Neural cell (in vitro differentiated cells): ENCODE data around the gene CYP39A1. TPM values are rescaled to one million over a fixed set of nuclear protein-coding genes. Genes with fewer than 3 reads are reported as not detected.

Source experiments
- H2AFZ ChIP-seq: fragments of 200-600, 300-800 bp; sonication (generic), shearing (Covaris generic); 2 replicates; pipeline ENCODE4 v1.6.0; 2014; ENCODE audit warnings: low read depth, mild to moderate bottlenecking, antibody characterized with exemption, low read length, moderate library complexity
- H3F3A ChIP-seq: fragments of 200-600 bp; shearing (Covaris generic); 2 replicates; pipeline ENCODE4 v1.6.1; 2016; ENCODE audit warnings: mild to moderate bottlenecking, moderate library complexity, mixed read lengths, antibody characterized with exemption, low read length; ENCODE audit not compliant: insufficient read depth, poor library complexity, severe bottlenecking
- H3K27ac ChIP-seq: fragments of 200-600, 300-800 bp; sonication (generic), shearing (Covaris generic); 2 replicates; pipeline ENCODE4 v1.5.1; 2014; ENCODE audit warnings: mild to moderate bottlenecking, low read length, moderate library complexity
- H3K27me3 ChIP-seq: fragments of 300-800, 200-600 bp; sonication (generic), shearing (Covaris generic); 2 replicates; pipeline ENCODE4 v1.6.0; 2014; ENCODE audit warnings: mild to moderate bottlenecking, low read depth, low read length, moderate library complexity; ENCODE audit not compliant: insufficient read depth
- H3K36me3 ChIP-seq: fragments of 300-800, 200-600 bp; sonication (generic), shearing (Covaris generic); 2 replicates; pipeline ENCODE4 v1.5.1; 2014; ENCODE audit warnings: mild to moderate bottlenecking, antibody characterized with exemption, low read length, moderate library complexity; ENCODE audit not compliant: insufficient read depth
- H3K4me2 ChIP-seq: fragments of 300-800, 200-600 bp; sonication (generic), shearing (Covaris generic); 2 replicates; pipeline ENCODE4 v1.6.0; 2014; ENCODE audit warnings: mild to moderate bottlenecking, low read length
- H3K4me3 ChIP-seq: fragments of 300-800, 200-600 bp; sonication (generic), shearing (Covaris generic); 2 replicates; pipeline ENCODE4 v1.5.1; 2014; ENCODE audit warnings: mild to moderate bottlenecking, low read length, moderate library complexity
- H3K79me2 ChIP-seq: fragments of 200-600 bp; shearing (Covaris generic); replicated peaks from 2 replicates; pipeline ENCODE4 v1.6.0; 2014; ENCODE audit warnings: mild to moderate bottlenecking, low read length, moderate library complexity; ENCODE audit not compliant: insufficient read depth
- H3K9ac ChIP-seq: fragments of 300-800, 200-600 bp; sonication (generic), shearing (Covaris generic); 2 replicates; pipeline ENCODE4 v1.6.1; 2016; ENCODE audit warnings: mild to moderate bottlenecking, low read length, mixed read lengths
- H3K9me2 ChIP-seq: fragments of 200-600 bp; shearing (Covaris generic); 2 replicates; pipeline ENCODE4 v1.6.1; 2016; ENCODE audit warnings: mild to moderate bottlenecking, low read length, mixed read lengths; ENCODE audit not compliant: insufficient read depth
- H3K9me3 ChIP-seq: fragments of 200-600, 300-800 bp; sonication (generic), shearing (Covaris generic); 2 replicates; pipeline ENCODE4 v1.6.1; 2016; ENCODE audit warnings: mild to moderate bottlenecking, mixed run types, low read length, moderate library complexity, mixed read lengths
- H4K20me1 ChIP-seq: fragments of 200-600 bp; shearing (Covaris generic); 2 replicates; pipeline ENCODE4 v1.6.1; 2016; ENCODE audit warnings: mild to moderate bottlenecking, mixed run types; ENCODE audit not compliant: insufficient read depth
- SMC3 ChIP-seq: fragments of 450-650 bp; conservative IDR thresholded peaks from 2 replicates; pipeline ENCODE4 v1.6.1; 2014; ENCODE audit warnings: antibody characterized with exemption, mild to moderate bottlenecking, moderate library complexity; ENCODE audit not compliant: poor library complexity
- polyA plus RNA-seq: library from polyadenylated mRNA; depleted of rRNA; stranded (reverse); fragments of >200 nt; gene quantifications from 2 replicates; pipeline ENCODE4 v1.2.3, GENCODE V29; 2014
- TF ChIP-seq, protein P1 (sequence below): IDR thresholded peaks from 2 replicates; pipeline ENCODE4 v1.6.1; 2012; ENCODE audit warnings: borderline replicate concordance

The CYP39A1 gene
- polyA plus RNA-seq, 1 donor from 2014 or later: 1.4 TPM

GRCh38 chr6:46500382-46500781, 152.2 kb downstream of the CYP39A1 start:
- Histone ChIP-seq H3K27ac (no peak overlapping the region), H3K9ac (no peak overlapping the region), H3K36me3 (no peaks in the 10 kb centered on the region), H3K9me3 (no peaks in the 10 kb centered on the region), H3K27me3 (no peaks in the 10 kb centered on the region), H3K9me2 (no peaks in the 10 kb centered on the region), H3K79me2 (no peaks in the 10 kb centered on the region), H3K4me3 (no peak overlapping the region), H2AFZ (no peak overlapping the region), H3F3A (no peaks in the 10 kb centered on the region), H4K20me1 (no peaks in the 10 kb centered on the region), H3K4me2 (no peak overlapping the region)
- TF ChIP-seq SMC3: no peak
- TF ChIP-seq, protein P1, sequence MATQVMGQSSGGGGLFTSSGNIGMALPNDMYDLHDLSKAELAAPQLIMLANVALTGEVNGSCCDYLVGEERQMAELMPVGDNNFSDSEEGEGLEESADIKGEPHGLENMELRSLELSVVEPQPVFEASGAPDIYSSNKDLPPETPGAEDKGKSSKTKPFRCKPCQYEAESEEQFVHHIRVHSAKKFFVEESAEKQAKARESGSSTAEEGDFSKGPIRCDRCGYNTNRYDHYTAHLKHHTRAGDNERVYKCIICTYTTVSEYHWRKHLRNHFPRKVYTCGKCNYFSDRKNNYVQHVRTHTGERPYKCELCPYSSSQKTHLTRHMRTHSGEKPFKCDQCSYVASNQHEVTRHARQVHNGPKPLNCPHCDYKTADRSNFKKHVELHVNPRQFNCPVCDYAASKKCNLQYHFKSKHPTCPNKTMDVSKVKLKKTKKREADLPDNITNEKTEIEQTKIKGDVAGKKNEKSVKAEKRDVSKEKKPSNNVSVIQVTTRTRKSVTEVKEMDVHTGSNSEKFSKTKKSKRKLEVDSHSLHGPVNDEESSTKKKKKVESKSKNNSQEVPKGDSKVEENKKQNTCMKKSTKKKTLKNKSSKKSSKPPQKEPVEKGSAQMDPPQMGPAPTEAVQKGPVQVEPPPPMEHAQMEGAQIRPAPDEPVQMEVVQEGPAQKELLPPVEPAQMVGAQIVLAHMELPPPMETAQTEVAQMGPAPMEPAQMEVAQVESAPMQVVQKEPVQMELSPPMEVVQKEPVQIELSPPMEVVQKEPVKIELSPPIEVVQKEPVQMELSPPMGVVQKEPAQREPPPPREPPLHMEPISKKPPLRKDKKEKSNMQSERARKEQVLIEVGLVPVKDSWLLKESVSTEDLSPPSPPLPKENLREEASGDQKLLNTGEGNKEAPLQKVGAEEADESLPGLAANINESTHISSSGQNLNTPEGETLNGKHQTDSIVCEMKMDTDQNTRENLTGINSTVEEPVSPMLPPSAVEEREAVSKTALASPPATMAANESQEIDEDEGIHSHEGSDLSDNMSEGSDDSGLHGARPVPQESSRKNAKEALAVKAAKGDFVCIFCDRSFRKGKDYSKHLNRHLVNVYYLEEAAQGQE: no peak

Other genes starting within 250 kb of the CYP39A1 start
- 37.4 and 38.9 TPM in 2 replicates for gene RCAN2, start 161.4 kb downstream of the CYP39A1 start, polyA plus RNA-seq
- 31.1 and 44.5 TPM in 2 replicates for gene SLC25A27, start 157 bp upstream of the CYP39A1 start, polyA plus RNA-seq
- gene TDRD6, start 35.1 kb upstream of the CYP39A1 start, polyA plus RNA-seq: 0.84 and 0.92 TPM in 2 replicates
- 0.35 TPM in 1 of 2 replicates, not detected in the other for gene PLA2G7, start 82.6 kb upstream of the CYP39A1 start, polyA plus RNA-seq
- not detected in 2 replicates for gene ANKRD66, start 94.1 kb upstream of the CYP39A1 start, polyA plus RNA-seq
- not detected in 2 replicates for gene MEP1A, start 140.6 kb upstream of the CYP39A1 start, polyA plus RNA-seq